ENCODE measurements around the gene MCTP1.
"Not testable (repeated sequence)": the region's sequence is repeated elsewhere in the genome, so short reads cannot be mapped to it uniquely, and the experiment has no call there.

The MCTP1 gene

DNA sequence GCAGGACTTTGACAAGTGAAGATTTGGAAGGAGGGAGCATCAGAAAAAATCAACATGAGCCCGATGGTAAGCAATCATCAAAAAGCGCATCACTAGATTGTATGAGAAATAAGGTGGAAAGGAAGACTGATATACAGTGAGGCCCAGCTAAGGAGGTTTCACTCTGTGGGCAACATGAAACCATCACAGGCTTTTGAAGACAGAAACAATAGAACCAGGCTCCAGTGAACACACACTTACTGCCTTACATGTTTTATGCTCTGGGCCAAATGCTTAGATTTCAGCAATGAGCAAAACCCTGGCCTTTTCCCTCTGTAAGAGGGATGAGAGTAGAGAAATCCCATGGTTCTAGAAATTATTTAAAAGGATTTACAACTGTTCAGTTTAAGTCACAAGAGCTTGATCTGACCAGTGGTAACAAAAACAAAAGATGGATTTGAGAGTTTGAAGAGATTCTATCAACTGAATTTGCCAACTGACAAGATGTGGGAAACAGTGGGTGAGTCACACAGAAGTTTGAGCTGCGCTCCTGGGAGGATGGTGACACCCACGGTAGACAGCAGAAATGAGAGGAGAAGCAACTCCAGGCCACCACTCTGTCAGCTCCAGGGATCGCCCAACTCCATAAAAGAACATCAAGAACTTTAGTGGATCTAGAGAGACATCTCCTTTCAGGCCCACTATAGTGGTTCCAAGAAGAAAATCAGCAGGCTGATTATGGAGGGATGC lies 261.8 kb downstream of the MCTP1 start:
- no peak for DNase-seq

DNA sequence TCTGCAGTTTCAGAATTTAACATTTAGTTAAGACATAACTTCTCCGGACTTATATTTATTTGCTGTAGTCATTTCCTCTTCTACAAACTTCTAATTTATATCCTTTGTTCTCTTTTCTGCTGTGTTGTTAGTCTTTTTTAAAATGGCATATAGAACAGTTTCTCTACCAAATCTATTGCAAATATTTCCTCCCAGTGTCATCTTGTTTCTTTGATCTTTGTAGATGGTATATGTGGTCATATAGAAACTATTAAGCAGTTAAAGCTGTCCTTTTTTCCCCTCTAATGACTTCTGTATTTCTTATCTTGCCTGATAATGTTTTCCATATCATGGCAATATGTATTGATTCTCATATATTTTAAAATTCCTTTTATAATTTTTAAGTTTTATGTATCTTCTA lies 264.5 kb downstream of the MCTP1 start:
- no peak for DNase-seq

DNA sequence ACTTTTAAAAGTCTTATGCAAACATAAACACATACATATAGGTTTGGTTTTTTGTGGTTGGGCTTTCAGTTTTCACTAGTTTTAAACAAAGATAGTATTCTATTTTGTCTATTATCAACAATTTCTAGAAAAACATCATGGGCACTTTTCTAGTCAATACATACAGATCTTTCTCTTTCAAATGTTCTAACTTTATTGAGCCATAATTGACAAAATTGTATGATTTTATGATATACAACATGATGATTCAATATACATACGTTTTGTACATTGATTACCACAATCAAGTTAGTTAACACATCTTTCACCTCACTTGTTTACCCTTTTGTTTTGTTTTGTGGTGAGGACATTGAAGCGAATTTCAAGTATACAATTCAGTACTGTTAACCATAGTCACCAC lies 265.9 kb downstream of the MCTP1 start:
- DNase-seq, result no peak

DNA sequence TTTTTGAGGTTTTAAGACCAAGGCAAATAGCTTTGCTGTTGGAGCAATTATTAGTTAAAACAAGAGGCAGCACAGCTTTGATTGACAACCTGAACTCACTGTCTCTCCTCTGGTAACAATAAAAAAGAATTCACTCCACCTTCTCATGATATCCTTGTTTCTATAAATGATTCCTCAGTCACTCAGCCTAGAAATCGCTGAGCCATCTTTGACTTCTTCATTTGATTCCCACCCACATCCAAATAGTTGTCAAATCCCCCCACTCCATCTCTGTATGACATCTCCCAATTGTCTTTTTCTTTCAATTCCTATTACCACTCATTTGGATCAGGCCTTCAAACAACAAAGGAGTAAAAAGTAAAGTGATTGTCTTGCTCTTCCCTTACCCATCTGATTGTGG lies 266.4 kb downstream of the MCTP1 start:
- no peak for DNase-seq

DNA sequence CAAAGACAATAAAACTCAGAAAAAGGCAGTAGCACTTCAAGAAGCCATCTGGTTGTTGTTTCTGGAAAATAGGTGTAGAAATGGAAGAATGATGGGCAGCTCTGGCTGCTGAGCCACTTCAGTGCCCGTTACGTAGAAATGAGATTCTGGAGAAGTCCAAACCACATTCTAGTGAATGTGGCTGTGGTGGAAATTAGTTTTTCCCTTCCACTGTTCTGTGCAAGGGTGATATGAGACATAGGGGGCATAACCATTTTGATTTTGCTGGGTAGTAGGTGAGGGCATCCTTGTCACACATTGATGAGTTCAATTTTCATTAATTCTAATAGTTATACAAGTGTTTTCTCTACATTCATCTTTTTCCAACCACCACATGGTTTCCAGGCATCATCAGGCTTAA lies 275.1 kb downstream of the MCTP1 start:
- DNase-seq, result no peak

DNA sequence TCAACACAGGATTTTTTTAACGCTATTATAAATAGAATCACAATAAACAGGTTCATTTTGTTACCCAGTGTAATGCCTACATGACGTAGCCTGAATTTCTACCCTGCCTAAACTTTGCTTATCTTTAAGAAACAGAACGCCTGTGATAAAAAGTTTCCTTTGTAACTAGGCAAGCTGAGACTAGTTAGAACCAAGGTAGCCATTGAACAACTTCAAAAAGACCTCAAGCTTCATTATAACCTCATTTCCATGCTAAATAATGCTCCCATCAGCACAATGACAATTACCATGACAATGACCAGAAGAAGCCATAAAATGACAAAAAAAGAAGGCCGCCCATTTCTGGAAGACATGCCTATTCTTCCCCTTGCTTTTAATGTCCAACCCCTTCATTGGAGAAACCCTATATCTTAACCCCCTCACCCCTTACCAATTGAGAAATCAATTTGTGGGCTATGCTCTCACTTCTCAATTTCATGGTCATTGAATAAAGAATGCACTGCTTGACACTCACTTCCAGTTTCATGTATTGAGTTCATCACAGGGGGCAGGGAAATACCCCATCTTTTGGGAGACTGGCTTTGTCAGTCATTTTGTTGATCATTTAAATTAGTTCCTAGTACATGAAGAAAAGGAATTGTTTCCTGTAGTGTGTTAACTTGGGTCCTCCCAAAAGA lies 276.8 kb downstream of the MCTP1 start:
- no peak for DNase-seq

DNA sequence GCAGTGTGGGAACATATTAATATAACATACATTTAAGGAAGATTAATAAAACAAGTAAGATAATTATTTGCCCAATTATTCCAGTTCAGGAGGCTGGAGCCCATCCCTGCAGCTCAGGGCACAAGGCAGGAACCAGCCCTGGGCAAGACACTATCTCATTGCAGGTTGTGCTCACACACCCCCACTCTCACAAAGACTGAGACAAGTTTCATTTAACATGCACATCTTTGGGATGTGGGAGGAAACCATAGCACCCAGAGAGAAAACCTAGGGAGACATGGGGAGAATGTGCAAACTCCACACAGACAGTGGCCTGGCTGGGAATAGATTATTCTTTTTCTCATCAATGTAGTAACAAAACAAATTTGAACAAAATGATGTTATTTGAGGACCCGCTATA lies 279.1 kb downstream of the MCTP1 start:
- DNase-seq, result no peak

DNA sequence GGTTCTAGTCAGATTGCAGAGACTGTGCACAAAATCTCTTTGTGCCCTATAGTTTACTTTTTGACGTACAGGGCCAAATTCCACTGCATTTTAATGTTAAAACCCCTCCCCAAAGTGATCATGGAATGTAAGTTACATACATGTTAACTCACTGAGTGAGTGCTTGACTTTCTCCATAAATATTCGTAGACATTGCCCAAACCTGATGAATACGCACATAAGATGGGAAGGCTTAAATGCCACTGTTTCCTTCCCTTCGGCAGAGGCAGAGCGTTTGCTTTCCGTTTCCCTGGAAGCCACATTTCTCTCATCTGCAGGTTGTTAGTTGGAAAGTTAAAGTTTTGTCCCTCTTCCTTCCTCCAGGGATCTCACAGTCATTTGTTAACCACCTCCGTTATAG lies 286.2 kb downstream of the MCTP1 start:
- no peak for DNase-seq

DNA sequence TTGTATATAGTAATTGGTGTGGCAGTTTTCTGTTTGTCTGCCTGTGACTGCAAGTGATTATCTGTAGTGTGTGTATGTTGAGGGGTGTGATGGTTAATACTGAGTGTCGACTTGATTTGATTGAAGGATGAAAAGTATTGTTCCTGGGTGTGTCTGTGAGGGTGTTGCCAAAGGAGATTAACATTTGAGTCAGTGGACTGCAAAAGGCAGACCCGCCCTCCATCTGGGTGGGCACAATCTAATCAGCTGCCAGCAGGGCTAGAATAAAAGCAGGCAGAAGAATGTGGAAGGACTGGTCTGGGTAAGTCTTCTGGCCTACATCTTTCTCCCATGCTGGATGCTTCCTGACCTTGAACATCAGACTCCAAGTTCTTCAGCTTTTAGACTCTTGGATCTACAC lies 290.4 kb downstream of the MCTP1 start:
- not testable (repeated sequence) for DNase-seq

DNA sequence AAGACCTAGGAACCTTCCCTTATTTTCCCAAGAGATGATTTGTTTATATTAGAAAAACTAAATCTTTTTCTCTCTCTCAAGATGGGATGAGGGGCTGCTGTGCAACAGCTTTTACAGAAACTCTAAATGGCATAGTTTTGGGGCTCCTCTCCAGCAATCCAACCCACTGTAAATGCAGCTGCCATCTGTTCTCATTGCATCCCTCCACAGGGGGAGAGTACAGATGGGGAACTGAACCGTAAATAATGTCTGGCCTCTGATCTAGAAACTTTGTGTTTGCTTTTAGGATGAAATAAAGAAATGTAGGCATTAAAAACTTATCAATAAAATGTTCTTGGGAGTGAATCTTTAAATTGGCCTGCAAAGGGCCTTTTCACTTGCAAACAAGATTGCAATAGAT lies 291.4 kb downstream of the MCTP1 start:
- no peak for DNase-seq

DNA sequence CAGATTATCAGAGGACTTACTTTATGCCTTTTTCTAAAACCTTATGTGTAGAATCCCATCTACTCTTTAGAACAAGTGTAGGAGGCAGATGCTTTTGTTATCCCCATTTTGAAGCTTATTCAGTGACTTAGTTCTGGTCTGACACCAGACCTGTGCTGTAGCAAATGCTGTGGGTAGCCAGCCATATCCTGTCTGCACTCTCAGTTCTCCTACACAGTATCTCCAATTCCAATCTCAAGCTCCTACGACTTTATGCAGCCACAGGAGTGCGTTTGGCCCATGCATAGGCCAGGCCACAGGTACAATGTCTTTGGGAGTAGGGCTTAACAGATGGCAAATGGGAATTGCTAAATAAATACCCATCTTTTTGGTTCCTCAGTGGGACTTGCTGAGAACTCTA lies 292.6 kb downstream of the MCTP1 start:
- no peak for DNase-seq

DNA sequence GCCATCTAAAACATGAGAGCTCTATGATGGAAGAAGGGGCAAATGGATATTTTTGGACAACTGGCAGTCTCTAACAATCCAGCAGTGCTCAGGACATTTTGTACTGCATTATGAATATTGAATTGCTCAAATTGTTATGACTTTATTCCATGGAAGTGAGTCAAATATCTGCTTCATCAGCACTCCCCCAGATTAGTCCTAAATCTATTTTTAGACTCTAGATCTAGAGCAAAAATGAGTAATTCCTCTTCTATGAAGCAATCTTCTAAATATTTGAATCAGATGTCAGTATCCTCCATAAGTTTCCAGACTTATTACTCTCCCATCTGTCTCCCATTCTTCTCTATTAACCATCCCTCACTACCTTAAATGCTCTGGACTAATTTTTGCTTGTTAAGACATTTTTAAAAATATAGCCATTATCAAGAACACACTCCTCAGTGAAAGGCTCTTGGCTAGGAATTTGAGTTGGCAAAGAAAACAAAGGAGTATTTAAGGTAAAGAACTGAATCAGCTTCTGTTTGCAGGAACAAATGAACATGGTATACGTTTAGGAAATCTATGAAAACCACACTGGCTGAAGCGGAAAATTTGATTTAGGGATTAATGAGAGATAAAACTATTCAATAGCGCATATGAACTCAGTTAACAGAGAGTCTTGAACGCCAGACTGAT lies 300.9 kb downstream of the MCTP1 start:
- no peak for DNase-seq

DNA sequence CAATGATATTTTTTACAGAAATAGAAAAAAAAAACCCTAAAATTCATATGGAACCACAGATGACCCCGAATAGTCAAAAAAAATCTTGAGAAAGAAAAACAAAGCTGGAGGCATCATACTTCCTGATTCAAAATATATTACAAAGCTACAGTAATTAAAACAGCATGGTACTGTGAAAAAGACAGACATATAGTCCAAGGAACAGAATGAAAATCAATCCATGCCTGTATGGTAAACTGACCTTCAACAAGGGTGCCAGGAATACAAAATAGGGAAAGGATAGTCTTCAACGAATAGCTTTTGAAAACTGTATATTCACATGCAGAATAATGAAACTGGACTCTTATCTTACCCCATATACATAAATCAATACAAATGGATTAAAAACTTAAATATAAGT lies 307.5 kb downstream of the MCTP1 start:
- no peak for DNase-seq

DNA sequence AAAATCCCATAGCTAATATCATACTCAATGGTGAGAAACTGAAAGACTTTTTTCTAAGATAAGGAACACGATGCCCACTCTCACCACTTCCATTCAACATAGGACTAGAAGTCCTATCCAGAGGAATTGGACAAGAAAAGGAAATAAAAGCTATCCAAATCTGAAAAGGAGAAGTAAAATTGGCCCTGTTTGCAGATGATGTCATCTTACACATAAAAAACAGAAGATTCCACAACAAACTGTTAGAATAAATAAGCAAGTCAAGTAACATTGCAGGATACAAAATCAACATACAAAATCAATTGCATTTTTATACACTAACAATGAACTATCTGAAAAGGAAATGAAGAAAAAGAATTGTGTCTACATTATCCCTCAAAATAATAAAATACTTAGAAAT lies 308.0 kb downstream of the MCTP1 start:
- no peak for DNase-seq

DNA sequence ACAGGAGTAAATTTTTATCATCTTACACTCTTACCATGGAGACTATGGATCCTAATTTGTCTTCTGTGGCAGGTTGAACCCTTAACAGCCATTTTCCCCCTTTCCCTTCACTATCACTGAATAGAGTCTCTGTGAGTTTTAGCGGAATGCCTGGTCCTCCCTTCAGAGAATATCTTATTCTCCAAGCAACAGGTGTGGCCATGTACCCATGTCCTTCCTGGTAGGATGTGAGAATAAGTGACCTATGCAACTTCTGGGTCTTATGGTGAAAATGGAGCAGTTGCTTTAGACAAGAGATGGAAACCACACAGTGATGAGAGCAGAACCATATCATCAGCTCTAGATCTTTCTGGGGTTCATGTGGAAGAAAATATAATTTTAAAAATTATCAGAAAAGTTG lies 312.6 kb downstream of the MCTP1 start:
- no peak for DNase-seq

DNA sequence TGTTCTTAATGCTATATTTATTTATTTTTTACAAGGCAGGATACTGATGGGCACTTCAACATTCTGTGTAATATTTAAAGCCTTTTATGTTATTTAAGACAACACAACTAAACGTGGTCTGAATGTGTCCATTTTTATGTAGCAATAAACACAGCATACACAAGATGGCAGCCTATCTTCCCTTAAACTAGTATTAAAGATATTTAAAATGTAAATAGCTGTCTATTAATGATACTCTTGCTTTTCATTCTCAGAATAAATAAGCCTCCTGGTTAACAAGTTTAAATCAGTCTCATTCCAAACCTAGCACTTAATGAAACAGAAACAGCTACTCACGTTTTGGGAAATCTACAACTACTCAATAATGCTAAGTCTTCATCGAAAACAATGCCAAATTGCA lies 315.7 kb downstream of the MCTP1 start:
- DNase-seq, result no peak

DNA sequence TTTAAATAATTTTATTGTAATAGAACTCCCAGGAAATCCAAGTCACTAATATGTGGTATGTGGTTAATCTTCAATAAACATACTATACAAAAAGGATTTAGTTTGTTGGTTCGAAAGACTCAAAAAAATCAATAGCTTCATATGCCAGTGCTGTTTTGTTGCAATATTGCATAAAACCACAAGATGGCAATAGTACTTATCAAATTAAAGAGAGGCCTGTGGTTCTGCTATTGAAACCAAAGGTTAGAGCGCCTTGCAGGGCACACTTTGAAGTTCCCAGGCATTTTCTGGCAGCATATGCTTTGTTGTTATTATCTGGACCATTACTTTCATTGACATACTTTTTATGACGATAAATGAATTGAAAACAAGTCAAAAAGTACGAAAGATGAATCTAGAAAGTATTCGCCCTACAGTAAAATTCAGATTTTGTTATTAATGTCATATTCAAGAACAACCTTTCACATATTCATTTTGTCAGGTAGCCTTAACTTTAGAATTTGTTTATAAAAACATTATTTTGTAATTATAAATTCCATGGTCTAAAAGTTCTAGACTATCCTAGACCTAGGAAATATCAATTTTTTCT lies 316.3 kb downstream of the MCTP1 start:
- DNase-seq, result no peak

DNA sequence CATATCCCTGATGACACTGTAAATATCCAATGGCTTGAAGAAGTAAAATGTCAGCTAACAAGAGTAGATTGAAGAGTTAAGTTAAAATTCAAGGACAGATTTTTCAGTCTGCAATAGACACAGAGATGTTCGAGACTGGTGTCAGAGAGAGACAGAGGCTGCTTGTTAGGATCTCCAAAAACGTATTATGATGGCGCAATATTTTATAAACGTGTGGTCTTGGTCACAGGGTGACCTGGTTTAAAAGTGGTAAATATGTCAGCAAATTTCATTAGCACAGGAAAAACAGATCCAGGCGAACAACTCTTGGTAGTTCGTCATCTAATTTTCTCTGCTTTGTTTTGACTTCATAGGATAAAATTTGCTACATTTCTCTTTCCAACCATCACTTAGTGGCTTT lies 317.4 kb downstream of the MCTP1 start:
- DNase-seq, result no peak

DNA sequence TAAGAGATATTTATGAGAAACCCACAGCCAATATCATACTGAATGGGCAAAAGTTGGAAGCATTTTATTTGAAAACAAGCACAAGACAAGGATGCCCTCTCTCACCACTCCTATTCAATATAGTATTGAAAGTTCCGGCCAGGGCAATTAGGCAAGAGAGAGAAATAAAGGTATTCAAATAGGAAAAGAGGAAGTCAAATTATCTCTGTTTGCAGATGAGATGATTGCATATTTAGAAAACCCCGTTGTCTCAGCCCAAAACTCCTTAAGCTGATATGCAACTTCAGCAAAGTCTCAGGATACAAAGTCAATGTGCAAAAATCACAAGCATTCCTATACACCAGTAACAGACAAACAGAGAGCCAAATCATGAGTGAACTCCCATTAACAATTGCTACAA lies 325.6 kb downstream of the MCTP1 start:
- not testable (repeated sequence) for DNase-seq

DNA sequence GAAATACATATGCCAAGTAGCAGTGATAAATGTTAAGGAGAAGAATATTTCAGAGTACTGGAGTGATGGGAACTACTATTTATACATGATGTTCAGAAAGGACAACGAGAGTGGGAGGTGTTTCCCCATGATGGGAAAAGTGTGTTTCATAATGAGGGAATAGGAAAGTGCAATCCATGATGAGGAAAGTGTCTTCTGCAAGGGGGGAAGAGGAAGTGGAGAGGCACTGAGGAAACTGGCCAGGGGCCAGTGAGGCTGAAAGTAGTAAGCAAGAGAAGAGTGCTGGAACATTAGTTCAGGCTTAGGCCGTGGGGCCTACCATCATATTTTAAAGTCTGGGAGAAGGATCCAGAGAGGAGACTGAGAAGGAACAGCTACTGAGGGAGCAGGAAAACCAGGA lies 339.2 kb downstream of the MCTP1 start:
- no peak for DNase-seq

DNA sequence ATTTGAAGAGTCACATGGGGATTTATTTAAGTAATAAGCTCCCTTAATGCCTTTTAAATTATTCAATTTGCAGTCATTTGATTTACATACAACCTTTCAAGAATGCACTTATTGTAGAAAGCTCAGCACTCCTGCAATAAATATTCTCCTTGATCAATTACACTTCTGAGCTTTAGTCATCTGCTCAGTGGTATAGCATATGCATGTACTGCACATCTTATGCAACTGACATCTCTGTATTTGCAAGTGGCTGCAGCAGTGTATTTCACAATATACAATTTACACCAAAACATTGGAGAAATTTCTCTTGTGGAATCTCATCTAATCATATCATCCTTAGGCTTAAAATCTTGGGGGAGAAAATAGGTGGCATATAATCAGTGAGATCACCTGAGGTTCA lies 340.7 kb downstream of the MCTP1 start:
- DNase-seq, result no peak

DNA sequence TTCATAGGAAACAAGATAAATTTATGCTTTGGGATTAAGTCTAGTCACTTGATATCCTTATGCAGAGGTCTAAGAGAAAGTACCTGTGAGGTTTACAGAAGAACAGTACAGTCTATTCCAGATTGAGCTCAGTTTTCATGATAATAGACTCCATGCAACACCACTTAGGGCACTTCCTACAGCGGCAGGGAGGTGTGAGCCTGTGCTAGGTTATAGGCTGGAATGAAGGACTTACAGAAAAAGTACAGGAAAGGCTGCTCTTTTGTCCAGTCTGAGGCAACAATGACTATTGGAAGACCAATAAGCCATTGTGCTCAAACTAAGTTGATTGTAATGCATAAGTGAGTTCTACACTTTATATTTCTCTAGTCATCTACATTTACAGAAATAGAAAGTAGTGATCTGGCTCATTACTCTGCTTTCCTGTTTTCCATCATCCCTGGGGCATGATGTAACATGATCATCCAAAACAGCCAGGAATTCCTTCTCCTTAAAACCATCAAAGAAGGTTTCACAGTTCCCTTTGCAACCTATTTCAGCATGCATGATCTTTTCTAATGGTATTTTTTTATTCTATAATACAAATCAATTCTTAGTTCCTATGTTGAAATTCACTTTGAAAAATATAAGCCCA lies 343.7 kb downstream of the MCTP1 start:
- DNase-seq, result no peak

DNA sequence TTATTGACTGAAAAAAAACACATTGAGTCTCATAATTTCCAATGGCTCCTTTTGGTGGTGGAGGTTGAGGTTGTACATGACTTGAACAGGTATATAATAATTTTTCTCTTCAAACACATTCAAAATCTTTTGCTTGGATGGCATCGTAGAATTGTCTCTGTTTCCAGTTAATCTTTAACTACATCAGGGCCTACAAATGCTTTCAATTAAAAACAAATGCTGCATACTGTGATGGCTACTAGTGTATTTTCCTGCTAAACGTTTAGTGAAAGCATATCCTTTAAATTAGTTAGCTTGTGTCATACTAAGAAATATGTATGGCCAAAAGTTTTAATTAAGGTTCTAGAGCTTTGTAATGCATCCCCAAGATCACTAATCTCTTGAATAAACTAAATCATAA lies 352.6 kb downstream of the MCTP1 start:
- no peak for DNase-seq

DNA sequence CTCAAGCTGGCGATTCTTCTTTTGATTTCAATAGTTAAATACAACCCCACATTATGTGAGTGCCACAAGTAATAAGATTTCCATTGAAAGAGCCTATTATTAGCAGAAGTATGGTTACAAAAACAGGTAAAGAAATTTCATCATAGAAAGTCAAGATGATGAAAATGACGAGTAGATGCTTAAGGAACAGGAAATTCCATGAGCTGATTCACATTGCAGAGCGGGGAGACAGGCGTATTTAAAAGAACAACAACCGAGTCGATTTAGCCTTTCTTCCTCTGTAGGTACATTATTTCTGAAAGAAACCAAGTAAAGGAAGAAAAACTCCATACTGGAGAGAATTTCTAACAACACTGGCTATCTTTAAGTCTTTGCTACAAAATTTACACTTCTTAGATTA lies 356.0 kb downstream of the MCTP1 start:
- DNase-seq, result no peak
